Glutamatergic neuron (in vitro differentiated cells): ENCODE results near the gene MAGI3. TPM values are rescaled to one million over a fixed set of nuclear protein-coding genes. Genes with fewer than 3 reads are reported as not detected.

Experiments used
- DNase-seq: peaks from one replicate; pipeline ENCODE4 v3.0.0; 2022
- H3K27ac Mint-ChIP-seq: one replicate; pipeline ENCODE4 v1.8.0; 2020; ENCODE audit warnings: mild to moderate bottlenecking, mixed read lengths, inconsistent platforms; ENCODE audit not compliant: unreplicated experiment
- H3K27me3 Mint-ChIP-seq: one replicate; pipeline ENCODE4 v1.8.0; 2020; ENCODE audit warnings: mild to moderate bottlenecking, moderate library complexity, mixed read lengths, inconsistent platforms; ENCODE audit not compliant: unreplicated experiment
- H3K36me3 Mint-ChIP-seq: one replicate; pipeline ENCODE4 v1.8.0; 2020; ENCODE audit warnings: mild to moderate bottlenecking, mixed read lengths, inconsistent platforms; ENCODE audit not compliant: unreplicated experiment
- H3K4me1 Mint-ChIP-seq: one replicate; pipeline ENCODE4 v1.8.0; 2020; ENCODE audit warnings: mild to moderate bottlenecking, low read depth, mixed read lengths, inconsistent platforms; ENCODE audit not compliant: unreplicated experiment
- H3K4me3 Mint-ChIP-seq: one replicate; pipeline ENCODE4 v1.8.0; 2020; ENCODE audit warnings: mild to moderate bottlenecking, mixed read lengths, inconsistent platforms; ENCODE audit not compliant: unreplicated experiment
- H3K9me3 Mint-ChIP-seq: one replicate; pipeline ENCODE4 v1.8.0; 2020; ENCODE audit warnings: mild to moderate bottlenecking, moderate library complexity, mixed read lengths, inconsistent platforms; ENCODE audit not compliant: unreplicated experiment
- total RNA-seq: library from RNA; stranded (reverse); fragmentation: NEBNext Ultra II Directional; extraction: Animal tissue kit (Norgen Biotek cat#: 25700); gene quantifications from one replicate; pipeline ENCODE4 v1.2.1, GENCODE V29; 2021; ENCODE audit not compliant: unreplicated experiment
- TF ChIP-seq, protein P1 (sequence below): fragments of 200-600 bp; sonication (generic); IDR thresholded peaks from one replicate; pipeline ENCODE4 v1.5.0; 2021; ENCODE audit not compliant: partially characterized antibody, unreplicated experiment

MAGI3 gene
- total RNA-seq, 1 donor from 2014 or later = 26.3 TPM

- DNase-seq = no peak
- Mint-ChIP-seq H3K27ac (no peak overlapping the region), H3K4me1 (no peaks in the 10 kb centered on the region), H3K36me3 (peaks cover 11% of the 10 kb centered on the region), H3K27me3 (no peaks in the 10 kb centered on the region), H3K4me3 (no peak overlapping the region), H3K9me3 (no peaks in the 10 kb centered on the region)
- TF ChIP-seq, protein P1, sequence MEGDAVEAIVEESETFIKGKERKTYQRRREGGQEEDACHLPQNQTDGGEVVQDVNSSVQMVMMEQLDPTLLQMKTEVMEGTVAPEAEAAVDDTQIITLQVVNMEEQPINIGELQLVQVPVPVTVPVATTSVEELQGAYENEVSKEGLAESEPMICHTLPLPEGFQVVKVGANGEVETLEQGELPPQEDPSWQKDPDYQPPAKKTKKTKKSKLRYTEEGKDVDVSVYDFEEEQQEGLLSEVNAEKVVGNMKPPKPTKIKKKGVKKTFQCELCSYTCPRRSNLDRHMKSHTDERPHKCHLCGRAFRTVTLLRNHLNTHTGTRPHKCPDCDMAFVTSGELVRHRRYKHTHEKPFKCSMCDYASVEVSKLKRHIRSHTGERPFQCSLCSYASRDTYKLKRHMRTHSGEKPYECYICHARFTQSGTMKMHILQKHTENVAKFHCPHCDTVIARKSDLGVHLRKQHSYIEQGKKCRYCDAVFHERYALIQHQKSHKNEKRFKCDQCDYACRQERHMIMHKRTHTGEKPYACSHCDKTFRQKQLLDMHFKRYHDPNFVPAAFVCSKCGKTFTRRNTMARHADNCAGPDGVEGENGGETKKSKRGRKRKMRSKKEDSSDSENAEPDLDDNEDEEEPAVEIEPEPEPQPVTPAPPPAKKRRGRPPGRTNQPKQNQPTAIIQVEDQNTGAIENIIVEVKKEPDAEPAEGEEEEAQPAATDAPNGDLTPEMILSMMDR = no peak
Measured at GRCh38 chr1:113515498-113515897, 125.2 kb downstream of the MAGI3 start.

GRCh38 chr1:113517346-113517745, 127.0 kb downstream of the MAGI3 start:
- no peaks in the 10 kb centered on the region for H3K27me3 Mint-ChIP-seq
- TF ChIP-seq, protein P1 = no peak
- DNase-seq = no peak
- no peaks in the 10 kb centered on the region for H3K4me1 Mint-ChIP-seq
- no peaks in the 10 kb centered on the region for H3K36me3 Mint-ChIP-seq
- H3K9me3 Mint-ChIP-seq = no peaks in the 10 kb centered on the region
- H3K27ac Mint-ChIP-seq = no peak overlapping the region
- H3K4me3 Mint-ChIP-seq = no peak overlapping the region

GRCh38 chr1:113517983-113518382, 127.7 kb downstream of the MAGI3 start:
- TF ChIP-seq, protein P1 = no peak
- Mint-ChIP-seq H3K4me3 (no peak overlapping the region), H3K9me3 (peaks cover 3% of the 10 kb centered on the region), H3K36me3 (peaks cover 5% of the 10 kb centered on the region), H3K27me3 (no peaks in the 10 kb centered on the region), H3K27ac (no peak overlapping the region), H3K4me1 (no peaks in the 10 kb centered on the region)
- DNase-seq = no peak

DNA sequence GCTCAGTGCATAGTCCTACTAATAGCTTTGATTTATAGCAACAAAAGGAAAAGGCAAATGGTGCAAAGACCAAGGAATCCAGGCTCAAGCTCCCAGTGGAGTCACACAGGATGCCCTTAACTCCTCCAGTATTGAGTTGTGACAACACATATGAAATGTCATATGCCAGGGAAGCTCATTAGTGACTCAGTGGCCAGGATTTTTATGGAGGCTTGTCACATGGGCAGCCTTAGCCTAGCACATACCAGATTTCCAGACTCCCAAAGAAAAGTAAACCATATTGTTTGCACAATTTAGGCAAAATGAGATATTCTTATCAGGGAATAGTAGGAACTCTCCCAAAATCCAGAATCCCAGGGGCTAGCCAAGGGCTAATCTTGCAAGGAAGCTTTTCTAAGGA, 129.2 kb downstream of the MAGI3 start:
- H3K36me3 Mint-ChIP-seq = peaks cover 14% of the 10 kb centered on the region
- DNase-seq = no peak
- TF ChIP-seq, protein P1 = no peak
- no peaks in the 10 kb centered on the region for H3K4me1 Mint-ChIP-seq
- peaks cover 9% of the 10 kb centered on the region for H3K9me3 Mint-ChIP-seq
- H3K27me3 Mint-ChIP-seq = peaks cover 2% of the 10 kb centered on the region
- H3K27ac Mint-ChIP-seq = no peak overlapping the region
- no peak overlapping the region for H3K4me3 Mint-ChIP-seq

DNA sequence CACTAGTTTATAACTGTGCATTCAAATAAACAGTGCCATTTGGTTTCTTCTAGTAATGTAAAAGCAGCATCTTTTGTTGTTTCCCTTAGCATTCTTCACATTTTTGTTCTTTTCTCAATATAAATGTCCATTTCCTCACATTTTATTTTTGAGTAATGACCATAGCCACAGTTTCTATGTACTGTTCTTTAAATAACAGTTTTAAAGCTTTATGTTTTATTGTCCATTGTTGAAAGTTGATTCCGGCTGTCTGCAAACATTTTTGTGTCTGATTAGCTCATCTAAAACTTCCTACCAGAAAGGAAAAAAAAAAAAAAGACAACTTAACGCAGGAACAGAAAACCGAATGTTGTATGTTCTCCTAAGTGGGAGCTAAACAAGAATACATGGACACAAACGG, 139.7 kb downstream of the MAGI3 start:
- H3K36me3 Mint-ChIP-seq = peaks cover 7% of the 10 kb centered on the region

More for the DNA sequence above, 139.7 kb downstream of the MAGI3 start:
- no peak for DNase-seq
- TF ChIP-seq, protein P1 = no peak
- no peaks in the 10 kb centered on the region for H3K9me3 Mint-ChIP-seq
- peaks cover 2% of the 10 kb centered on the region for H3K27me3 Mint-ChIP-seq
- no peak overlapping the region for H3K27ac Mint-ChIP-seq
- no peak overlapping the region for H3K4me3 Mint-ChIP-seq
- H3K4me1 Mint-ChIP-seq = peaks cover 7% of the 10 kb centered on the region
